ENCODE data around the gene CAMK2A. TPM values are rescaled to one million over a fixed set of nuclear protein-coding genes. Genes with fewer than 3 reads are reported as not detected.
A peak's percentile ranks its signal among the peaks of the same experiment; 100 is the strongest.

The CAMK2A gene
- total and polyA plus RNA-seq, 2 of the 4 experiments (the other 2 are of a cell fraction), result 0.18 to 0.19 TPM

DNA sequence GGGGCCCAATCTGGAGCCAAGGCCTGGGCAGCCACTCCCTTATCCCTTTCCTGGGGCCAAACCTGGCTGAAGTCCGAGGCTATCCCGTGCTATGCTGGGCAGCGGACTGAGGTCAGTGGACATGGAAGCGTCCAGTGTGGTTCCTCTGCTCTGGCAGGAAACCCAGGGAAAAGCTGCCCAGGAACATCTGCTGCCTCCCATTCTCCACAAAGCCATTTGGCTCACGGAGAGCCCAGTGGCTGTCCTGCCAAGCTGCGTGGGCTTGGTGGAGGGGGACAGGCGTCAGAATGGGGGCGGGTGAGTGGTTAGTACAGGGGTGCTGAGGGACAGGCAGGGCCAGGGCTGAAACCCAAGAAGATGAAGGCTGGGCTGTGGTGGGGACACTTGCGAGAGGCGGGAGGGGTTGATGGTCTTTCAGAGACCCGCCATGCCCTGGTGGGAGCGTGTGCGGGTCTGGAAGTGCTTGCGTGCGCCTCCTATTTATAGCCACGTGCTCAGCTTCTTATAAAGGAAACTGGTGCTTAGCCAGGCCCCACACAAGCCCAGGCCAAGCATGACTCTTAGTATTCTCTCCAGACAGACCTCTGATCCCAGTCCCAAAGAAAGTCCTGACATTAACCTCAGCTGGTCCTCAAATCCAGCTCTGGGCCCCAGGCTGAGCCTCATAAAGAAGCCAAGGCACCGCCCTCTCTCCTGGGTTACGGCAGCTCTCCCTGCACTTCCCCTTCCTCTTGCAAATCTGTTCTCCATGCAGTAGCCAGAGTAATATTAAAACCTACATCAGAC lies 109.1 kb downstream of the CAMK2A start:
- H2BK120ac ChIP-seq (ENCODE audit: low read depth, low read length), result peak overlapping the region; percentile 2; the same call in 1 of the 2 replicates
- peaks cover 12% of the 10 kb centered on the region; the same call in 1 of the 2 replicates for H3K9me1 ChIP-seq (ENCODE audit: insufficient read depth, low read length)
- no peak overlapping the region for H3K56ac ChIP-seq (ENCODE audit: extremely low read depth, insufficient read depth, low read length)
- no peaks in the 10 kb centered on the region; the same call in 1 of the 2 replicates for H4K20me1 ChIP-seq (ENCODE audit: insufficient read depth, low read length)
- H3K36me3 ChIP-seq (ENCODE audit: control insufficient read depth, insufficient read depth, low read length), result no peaks in the 10 kb centered on the region
- no peak overlapping the region for H2BK5ac ChIP-seq (ENCODE audit: low read depth, low read length, poor library complexity, severe bottlenecking)
- H3K79me1 ChIP-seq (ENCODE audit: low read depth in 1 of 2, low read length in 2 of 2), result no peaks in the 10 kb centered on the region
- no TSS peak for BruUV-seq (replicated peaks)
- H2AK9ac ChIP-seq (replicated peaks; ENCODE audit: low read depth, low read length, poor library complexity), result peak overlapping the region; percentile 11
- in situ Hi-C loops (cut with MboI; ENCODE audit: low sequenced_read_pairs) (no loop called here), dilution Hi-C loops (cut with HindIII; ENCODE audit: low sequenced_read_pairs, unreplicated experiment) (no loop called here), intact Hi-C loops (cut with micrococcal nuclease) (no loop called here)
- H4K8ac ChIP-seq (ENCODE audit: low read depth in 2 of 2, low read length in 2 of 2), result no peak overlapping the region
- H3K4me3 ChIP-seq (ENCODE audit: insufficient read depth, low read depth, low read length), result no peak overlapping the region
- ATAC-seq (ENCODE audit: low read depth), result no peak
- ChIA-PET CTCF (no interaction called here), POLR2A (ENCODE audit: unreplicated experiment) (no interaction called here)
- no peak overlapping the region for H2BK15ac ChIP-seq (ENCODE audit: low read depth, low read length)
- no peak overlapping the region; the same call in 1 of the 2 replicates for H3K4ac ChIP-seq (ENCODE audit: low read depth, low read length)
- H4K91ac ChIP-seq (ENCODE audit: insufficient read depth, low read depth, low read length), result no peak overlapping the region
- H2AK5ac ChIP-seq (ENCODE audit: low read depth, low read length), result peak overlapping the region; percentile 67
- H3K23ac ChIP-seq (ENCODE audit: low read depth, low read length), result 0 out of 2 replicates have a peak overlapping the region, but pooled peaks have one; percentile 6
- 80% methylated on average over 10 of the region's 18 CpGs; no CpG with 5 or more reads in 1 of the 2 experiments for WGBS, 2 experiments (ENCODE audit: extremely low coverage in 2 of 2, insufficient read length in 1 of 2)
- no peak overlapping the region for H3K4me2 ChIP-seq (ENCODE audit: low read depth, low read length)
- no peak overlapping the region for H3K27ac ChIP-seq (ENCODE audit: insufficient read depth, low read length)
- no peak overlapping the region for H4K5ac ChIP-seq (ENCODE audit: low read depth, low read length)
- peaks cover 40% of the 10 kb centered on the region for H3K27me3 ChIP-seq (ENCODE audit: control insufficient read depth, insufficient read depth, low read length)
- H3K4me1 ChIP-seq (ENCODE audit: control insufficient read depth, insufficient read depth, low read length), result peaks cover 6% of the 10 kb centered on the region
- TF ChIP-seq CHD1 (IDR thresholded peaks at IDR 0.05; ENCODE audit: low read depth, low read length), result no peak
- no peak overlapping the region for H3K9ac ChIP-seq (ENCODE audit: low read depth, low read length)
- no peak overlapping the region; the same call in 1 of the 2 replicates for H2BK20ac ChIP-seq (ENCODE audit: low read depth, low read length)
- no peak overlapping the region for H3K14ac ChIP-seq (replicated peaks; ENCODE audit: low read depth, low read length)
- DNase-seq, result peak; percentile 12
- H2AFZ ChIP-seq (replicated peaks; ENCODE audit: low read length, poor library complexity), result peak overlapping the region; percentile 8
- H3K18ac ChIP-seq (ENCODE audit: low read depth, low read length), result no peak overlapping the region
- no peaks in the 10 kb centered on the region for H3K9me3 ChIP-seq (ENCODE audit: control insufficient read depth, insufficient read depth, low read length)

Measured in IMR-90 (cell line).